Activated T-cell treated with anti-CD3 and anti-CD28 coated beads for 48 hours (primary cell): ENCODE data around the gene TFIP11.

ENCODE experiments used
- DNase-seq: peaks from one replicate; pipeline ENCODE4 v3.0.0-alpha.2; 2020; ENCODE audit warnings: low read depth

Gene TFIP11

GRCh38 chr22:26479043-26479791, 33.1 kb downstream of the TFIP11 start:
- DNase-seq = no peak

- no peak for DNase-seq
Observed at GRCh38 chr22:26477341-26477731, 34.9 kb downstream of the TFIP11 start.

DNA sequence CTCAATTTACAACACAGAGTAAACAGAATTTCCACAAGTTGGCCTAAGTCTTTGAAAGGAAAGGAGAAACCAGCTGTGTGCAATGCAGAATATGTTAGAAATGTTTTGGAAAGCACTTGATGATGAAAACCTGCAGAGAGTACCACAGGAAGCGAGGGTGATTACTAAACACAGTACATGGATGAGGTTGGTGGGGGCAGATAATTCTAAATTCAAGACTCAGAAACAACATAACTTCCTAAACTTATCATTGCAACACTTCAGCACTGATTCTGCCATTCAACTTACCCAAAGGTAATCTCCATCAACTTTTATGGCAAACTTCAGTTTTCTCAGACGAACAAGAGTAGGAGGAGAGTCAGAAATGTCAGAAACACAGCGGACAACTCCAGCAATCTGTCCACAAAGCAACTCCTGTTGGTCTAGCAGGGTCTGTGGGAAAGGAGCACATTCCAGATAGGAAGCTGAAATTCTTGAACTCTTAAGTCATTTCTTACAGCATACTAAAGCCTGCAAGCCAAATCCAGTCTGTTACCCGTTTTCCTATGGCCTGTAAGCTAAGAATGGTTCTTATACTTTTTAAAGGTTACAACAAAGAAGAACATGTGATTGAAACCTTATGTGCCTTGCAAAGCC, 35.5 kb downstream of the TFIP11 start:
- DNase-seq = no peak

DNA sequence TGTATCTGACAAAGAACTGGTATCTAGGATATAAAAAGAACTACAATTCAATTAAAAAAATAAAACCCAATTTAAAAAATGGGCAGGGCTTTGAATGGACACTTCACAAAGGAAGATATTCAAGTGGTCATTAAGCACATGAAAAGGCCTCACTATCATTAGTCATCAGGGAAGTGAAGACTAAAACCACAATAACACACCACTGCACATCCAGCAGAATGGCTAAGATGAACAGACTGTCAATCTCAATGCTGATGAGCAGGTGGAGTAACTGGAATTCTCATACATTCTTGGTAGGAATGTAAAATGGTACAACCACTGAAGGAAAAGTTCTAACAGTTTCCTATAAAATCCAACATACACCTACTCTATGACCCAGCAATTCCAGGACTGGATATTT, 37.6 kb downstream of the TFIP11 start:
- no peak for DNase-seq

- DNase-seq = no peak
Observed at GRCh38 chr22:26471522-26471921, 40.8 kb downstream of the TFIP11 start.

GRCh38 chr22:26470807-26471206, 41.5 kb downstream of the TFIP11 start:
- DNase-seq = no peak

GRCh38 chr22:26466196-26466595, 46.1 kb downstream of the TFIP11 start:
- DNase-seq = no peak

DNA sequence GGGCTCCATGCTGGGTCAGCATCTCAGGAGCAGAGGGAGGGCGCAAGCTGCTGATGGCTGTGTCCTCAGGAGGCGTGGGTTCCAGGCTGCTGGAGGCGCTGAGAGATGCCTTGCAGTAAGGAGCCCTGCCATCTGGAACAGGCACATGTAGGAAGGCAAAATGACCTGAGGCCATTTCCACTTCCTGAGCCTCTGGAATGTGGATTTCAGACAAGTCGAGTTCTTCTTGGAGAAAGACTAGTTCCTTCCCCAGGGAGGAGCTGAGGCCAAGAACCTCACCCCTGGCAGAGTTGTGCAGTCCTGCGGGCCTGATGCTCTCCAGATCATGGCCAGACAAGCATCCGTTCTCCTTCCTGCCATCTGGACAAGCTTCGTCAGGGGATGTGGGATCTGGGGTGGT, 48.0 kb downstream of the TFIP11 start:
- DNase-seq = no peak

DNA sequence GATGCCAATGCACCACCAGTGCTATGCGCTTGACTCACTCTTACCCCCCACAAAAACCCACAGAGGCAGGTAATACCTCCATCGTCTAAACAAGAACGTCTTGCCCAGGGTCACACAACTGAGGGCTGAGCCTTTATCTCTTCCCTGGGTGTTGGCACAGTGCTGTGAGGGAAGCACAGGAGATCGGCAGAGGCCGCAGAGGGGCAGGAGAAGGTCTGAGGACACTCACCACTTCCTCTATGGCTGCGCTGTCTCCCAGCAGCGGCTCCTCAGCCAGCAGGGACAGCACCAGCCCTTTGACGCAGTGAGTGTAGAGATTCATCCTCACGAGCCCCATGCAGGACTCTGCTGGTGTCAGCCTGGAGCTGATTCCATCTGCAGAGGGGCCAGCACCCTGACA, 48.6 kb downstream of the TFIP11 start:
- DNase-seq = no peak

DNA sequence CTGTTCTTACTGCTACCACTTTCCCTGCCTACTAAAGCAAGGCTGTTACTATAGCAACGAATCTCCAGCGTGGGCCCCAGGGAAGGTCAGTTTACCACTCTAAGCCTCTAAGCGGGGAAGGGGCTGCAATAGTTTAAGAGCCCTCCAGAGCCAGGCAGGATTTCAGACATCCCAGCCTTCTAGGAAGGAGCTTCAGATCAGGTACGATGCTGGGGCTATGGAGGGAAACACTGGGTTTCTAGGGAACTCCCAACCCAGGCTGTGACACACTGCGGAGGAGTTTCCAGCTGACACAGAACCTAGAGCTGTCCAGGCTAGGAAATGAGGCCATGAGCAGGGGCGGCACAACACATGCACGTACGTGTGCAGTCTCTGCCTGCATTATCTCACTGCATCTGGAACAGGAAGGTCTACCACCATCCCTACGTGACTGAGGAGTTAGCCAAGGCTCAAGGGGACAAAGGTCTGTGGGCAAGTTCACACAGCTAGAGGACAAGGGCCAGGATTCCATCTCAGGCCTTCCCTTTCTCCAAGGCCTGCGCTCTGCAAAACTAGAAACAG, 49.1 kb downstream of the TFIP11 start:
- DNase-seq = no peak

GRCh38 chr22:26462641-26463040, 49.6 kb downstream of the TFIP11 start:
- DNase-seq = no peak

DNA sequence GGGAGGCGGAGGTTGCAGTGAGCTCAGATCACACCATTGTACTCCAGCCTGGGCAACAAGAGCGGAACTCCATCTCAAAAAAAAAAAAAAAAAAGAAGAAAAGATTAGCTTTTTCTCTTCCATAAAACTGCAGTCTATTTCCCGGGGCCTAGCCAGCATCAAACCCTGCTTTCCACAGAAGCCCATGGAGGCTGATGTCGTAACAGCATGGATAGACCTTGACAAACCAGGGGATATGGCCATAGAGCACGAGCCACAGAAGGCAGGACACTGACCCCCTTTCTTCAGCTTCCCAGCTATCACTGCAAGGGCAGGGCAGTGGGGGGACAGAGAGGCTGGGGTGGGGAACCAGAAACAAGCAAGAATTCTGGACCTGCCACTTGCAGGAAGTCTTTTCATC, 50.2 kb downstream of the TFIP11 start:
- DNase-seq = no peak

DNA sequence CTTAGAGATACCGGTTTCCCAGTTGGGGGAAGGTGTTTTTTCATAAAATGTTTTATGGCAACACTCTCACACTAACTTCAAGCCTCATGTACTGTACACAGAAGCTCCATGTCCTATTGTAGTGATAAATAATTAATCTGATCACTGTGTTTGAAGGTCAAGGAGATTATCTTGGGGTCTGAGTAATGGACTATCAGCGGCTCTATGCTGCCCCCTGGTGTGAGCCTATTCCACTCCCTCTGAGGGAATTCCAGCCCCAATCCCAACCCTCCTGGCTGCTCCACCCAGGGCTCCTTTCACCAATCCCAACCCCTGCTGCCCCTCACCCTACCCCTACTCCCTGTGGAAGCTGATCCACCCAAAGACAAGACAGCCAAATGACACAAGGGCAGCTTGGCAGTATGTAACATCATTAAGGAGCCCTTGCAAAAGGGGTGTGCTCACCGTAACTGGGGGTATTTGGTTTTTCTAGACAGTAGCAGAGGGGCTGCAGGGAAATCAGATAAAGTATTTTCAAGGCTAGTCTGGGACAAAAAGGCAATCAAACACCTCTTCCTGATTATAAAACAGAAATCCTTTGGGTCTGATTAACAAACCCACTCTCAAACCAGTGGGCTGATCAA, 51.0 kb downstream of the TFIP11 start:
- no peak for DNase-seq

GRCh38 chr22:26460202-26460601, 52.1 kb downstream of the TFIP11 start:
- no peak for DNase-seq

GRCh38 chr22:26457661-26458272, 54.5 kb downstream of the TFIP11 start:
- no peak for DNase-seq

DNA sequence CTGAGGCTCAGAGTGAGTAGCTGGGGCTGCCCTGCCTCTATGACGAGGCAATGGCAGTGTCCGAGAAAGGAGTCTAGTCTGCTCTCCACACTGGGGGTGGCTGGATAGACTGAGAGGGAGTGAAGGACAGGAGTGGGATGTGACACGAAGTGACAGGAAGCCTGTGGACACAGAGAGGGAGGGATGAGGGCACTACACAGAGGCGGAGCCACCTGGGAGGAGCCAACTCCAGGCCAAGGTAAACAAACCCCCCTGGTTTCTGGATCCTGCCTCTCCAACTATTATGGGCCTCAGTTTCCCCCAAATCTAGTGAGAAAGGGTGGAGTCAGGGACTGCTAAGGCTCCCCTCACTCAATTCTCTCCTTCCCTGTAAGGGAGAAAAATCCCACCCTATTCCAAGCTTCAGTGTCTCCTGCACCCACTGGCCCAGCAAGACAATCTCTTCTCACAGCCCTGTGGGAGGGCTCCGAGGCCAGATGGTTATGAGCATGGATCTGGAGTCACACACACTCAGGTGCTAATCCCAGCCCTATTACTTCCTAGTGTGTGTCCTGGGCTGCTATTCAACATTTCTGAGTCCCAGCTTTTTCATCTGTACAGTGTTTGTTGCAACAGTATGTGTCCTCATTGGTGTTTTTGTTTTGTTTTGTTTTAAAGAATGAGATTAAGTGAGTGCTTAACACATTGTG, 58.3 kb downstream of the TFIP11 start:
- no peak for DNase-seq

GRCh38 chr22:26453216-26453615, 59.1 kb downstream of the TFIP11 start:
- no peak for DNase-seq

- DNase-seq = no peak
Observed at GRCh38 chr22:26452236-26453016, 59.8 kb downstream of the TFIP11 start.

- no peak for DNase-seq
Observed at GRCh38 chr22:26450453-26451185, 61.7 kb downstream of the TFIP11 start.

DNA sequence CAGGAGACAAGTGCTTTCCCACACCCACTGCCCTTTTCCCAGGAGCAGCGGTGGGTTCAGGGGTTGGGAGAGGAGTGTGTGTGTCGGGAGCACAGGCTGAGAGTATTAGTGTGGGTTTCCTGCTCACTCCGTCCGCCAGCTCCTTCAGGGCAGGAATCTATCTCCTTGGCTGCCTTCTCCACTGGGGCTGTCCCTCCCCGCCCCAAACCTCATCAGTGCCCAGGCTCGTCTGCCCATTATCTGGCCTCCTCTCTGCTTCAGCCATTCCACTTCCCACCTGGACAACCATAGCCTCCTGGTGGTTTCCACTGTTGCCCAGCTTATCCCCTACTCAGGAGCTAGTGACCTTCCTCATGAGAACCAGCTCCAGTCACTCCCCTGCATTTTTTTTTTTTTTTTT, 63.3 kb downstream of the TFIP11 start:
- no peak for DNase-seq

DNA sequence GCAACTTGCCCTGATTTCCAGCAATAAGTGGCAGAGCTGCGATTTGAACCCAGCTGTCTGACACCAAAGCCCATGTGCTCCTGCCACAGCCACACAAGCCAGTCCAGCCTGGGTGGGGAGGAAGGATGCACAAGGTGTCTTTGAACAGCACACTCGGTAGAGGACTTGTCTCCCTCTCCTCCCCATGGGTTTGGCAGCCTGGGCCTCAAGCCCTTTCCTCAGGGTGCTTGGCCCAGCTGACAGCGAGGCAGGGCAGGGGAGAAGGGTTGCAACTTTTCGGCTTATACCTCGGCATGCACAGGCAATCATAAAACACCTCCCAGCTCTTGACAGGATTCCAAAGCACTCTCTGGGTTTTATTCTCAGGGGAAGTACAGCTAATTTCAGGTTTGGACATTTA, 63.9 kb downstream of the TFIP11 start:
- no peak for DNase-seq
